ENCODE results near the gene SELENOK. TPM values are rescaled to one million over a fixed set of nuclear protein-coding genes. Genes with fewer than 3 reads are reported as not detected.

SELENOK gene
- total RNA-seq, 2 donors from 2014 or later, result 47.0 to 47.1 TPM

DNA sequence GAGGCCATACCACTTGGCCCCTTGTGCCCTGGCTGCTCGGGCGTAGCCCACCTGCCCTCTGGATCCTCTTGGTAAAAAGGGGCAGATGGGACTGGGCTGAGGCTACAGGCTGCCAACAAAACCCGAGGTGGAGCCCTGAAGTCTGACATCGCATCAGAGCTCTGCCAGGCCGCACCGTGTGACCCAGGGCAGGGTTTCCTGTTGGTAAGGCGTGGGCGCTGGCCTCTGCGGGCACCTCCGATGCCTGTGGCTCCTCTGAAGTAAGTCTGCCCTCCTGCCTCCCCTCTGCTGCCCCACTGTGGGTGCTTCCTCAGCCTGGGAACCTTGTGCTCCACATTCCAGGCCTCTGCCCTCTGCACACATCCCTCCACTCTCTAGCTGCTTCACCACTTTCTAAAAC, 54.3 kb downstream of the SELENOK start:
- Histone ChIP-seq H3K4me1 (ENCODE audit: control insufficient read depth, insufficient read depth, low read length) (no peaks in the 10 kb centered on the region), H3K9me3 (ENCODE audit: control insufficient read depth, low read length) (no peaks in the 10 kb centered on the region), H3K9ac (ENCODE audit: extremely low read depth, low read length, poor library complexity, severe bottlenecking) (no peak overlapping the region), H3K27me3 (ENCODE audit: control insufficient read depth, insufficient read depth, low read length, poor library complexity, severe bottlenecking) (no peaks in the 10 kb centered on the region), H3K36me3 (ENCODE audit: control insufficient read depth, insufficient read depth, low read length) (peaks cover 6% of the 10 kb centered on the region), H3K27ac (ENCODE audit: low read depth, low read length) (no peak overlapping the region), H3K4me3 (ENCODE audit: low read length) (no peak overlapping the region)
- H3K27ac Mint-ChIP-seq, result no peak overlapping the region
- peaks cover 8% of the 10 kb centered on the region for H3K4me1 Mint-ChIP-seq
- H3K9me3 Mint-ChIP-seq, result no peaks in the 10 kb centered on the region
- H3K27me3 Mint-ChIP-seq (ENCODE audit: insufficient read depth), result no peaks in the 10 kb centered on the region
- peaks cover 25% of the 10 kb centered on the region for H3K36me3 Mint-ChIP-seq (ENCODE audit: low read depth)
- H3K4me3 Mint-ChIP-seq, result no peak overlapping the region
- TF ChIP-seq, protein P1, sequence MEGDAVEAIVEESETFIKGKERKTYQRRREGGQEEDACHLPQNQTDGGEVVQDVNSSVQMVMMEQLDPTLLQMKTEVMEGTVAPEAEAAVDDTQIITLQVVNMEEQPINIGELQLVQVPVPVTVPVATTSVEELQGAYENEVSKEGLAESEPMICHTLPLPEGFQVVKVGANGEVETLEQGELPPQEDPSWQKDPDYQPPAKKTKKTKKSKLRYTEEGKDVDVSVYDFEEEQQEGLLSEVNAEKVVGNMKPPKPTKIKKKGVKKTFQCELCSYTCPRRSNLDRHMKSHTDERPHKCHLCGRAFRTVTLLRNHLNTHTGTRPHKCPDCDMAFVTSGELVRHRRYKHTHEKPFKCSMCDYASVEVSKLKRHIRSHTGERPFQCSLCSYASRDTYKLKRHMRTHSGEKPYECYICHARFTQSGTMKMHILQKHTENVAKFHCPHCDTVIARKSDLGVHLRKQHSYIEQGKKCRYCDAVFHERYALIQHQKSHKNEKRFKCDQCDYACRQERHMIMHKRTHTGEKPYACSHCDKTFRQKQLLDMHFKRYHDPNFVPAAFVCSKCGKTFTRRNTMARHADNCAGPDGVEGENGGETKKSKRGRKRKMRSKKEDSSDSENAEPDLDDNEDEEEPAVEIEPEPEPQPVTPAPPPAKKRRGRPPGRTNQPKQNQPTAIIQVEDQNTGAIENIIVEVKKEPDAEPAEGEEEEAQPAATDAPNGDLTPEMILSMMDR (conservative IDR thresholded peaks at IDR 0.05), result no peak
- 94 to 96% methylated on average over 7 to 10 of the region's 10 CpGs for WGBS, 2 experiments (ENCODE audit: insufficient coverage in 1 of 2, insufficient read length in 1 of 2)
- no peak for DNase-seq

DNA sequence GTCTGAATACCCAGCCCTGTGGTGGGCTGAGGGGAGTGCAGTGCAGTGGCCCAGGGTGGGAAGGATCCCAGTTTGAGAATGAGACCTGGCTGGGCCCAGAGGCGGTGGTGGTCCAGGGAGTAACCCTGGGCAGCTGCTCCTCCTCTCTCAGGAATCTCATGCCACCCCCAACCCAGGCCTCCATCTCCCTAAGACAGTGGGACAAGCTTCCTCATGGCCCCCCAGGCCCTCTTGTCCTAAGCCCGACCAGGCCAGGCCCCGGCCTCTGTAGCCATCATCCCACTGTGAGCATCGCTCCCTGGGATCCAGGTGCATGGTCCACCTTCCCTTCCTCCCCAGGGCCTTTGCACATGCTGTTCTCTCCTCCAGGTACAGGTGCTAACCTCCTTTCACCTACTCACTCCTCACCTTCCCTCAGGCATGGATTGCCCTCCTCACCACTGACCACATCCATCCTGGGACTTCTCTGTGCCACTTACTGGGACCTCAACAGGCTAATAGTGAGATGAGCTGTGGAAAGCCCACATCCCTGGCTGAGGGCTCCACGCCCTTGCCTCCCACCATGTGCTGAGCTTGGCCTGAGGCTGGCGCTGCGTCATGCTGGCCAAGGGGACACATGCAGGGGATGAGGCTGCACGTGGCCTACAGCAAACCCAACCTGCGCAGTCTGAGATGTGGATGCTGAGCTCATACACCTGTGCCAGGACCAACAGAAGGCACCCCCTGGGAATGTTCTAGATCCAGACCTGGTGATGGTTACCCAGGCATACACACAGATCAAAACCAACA, 55.4 kb downstream of the SELENOK start:
- H3K9me3 Mint-ChIP-seq, result no peaks in the 10 kb centered on the region
- TF ChIP-seq, protein P1 (conservative IDR thresholded peaks at IDR 0.05), result no peak
- H3K4me3 Mint-ChIP-seq, result no peak overlapping the region
- H3K36me3 ChIP-seq (ENCODE audit: control insufficient read depth, insufficient read depth, low read length), result peaks cover 6% of the 10 kb centered on the region
- H3K27me3 Mint-ChIP-seq (ENCODE audit: insufficient read depth), result no peaks in the 10 kb centered on the region
- peak; percentile 26 for DNase-seq
- peaks cover 27% of the 10 kb centered on the region for H3K36me3 Mint-ChIP-seq (ENCODE audit: low read depth)
- H3K9ac ChIP-seq (ENCODE audit: extremely low read depth, low read length, poor library complexity, severe bottlenecking), result no peak overlapping the region
- no peaks in the 10 kb centered on the region for H3K4me1 ChIP-seq (ENCODE audit: control insufficient read depth, insufficient read depth, low read length)
- H3K9me3 ChIP-seq (ENCODE audit: control insufficient read depth, low read length), result no peaks in the 10 kb centered on the region
- peaks cover 1% of the 10 kb centered on the region for H3K4me1 Mint-ChIP-seq
- no peak overlapping the region for H3K4me3 ChIP-seq (ENCODE audit: low read length)
- H3K27me3 ChIP-seq (ENCODE audit: control insufficient read depth, insufficient read depth, low read length, poor library complexity, severe bottlenecking), result no peaks in the 10 kb centered on the region
- H3K27ac Mint-ChIP-seq, result no peak overlapping the region
- WGBS, 2 experiments (ENCODE audit: insufficient coverage in 1 of 2, insufficient read length in 1 of 2), result 94% methylated on average over 9 of the region's 9 CpGs; no CpG with 5 or more reads in 1 of the 2 experiments
- H3K27ac ChIP-seq (ENCODE audit: low read depth, low read length), result no peak overlapping the region

DNA sequence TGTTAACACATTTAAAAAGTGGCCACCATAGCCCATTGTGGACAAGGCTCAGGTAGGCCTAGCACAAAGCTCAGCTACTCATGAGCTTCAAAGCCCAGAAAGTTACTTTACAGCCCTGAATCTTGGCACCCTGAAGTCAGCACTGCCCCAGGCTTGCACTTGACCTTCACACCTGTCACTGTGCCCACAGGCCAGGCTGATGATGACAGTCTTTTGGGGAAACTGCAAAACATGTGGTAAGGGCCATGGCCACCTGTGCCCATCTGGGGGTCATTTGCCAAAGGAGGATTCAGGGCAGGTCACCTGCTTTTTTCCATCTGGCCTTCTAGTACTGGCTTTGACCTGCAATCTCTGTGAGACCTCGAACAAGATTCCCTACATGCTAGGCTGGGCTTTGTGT, 56.4 kb downstream of the SELENOK start:
- WGBS, 2 experiments (ENCODE audit: insufficient coverage in 1 of 2, insufficient read length in 1 of 2), result 93 to 100% methylated on average over 1 of the region's 1 CpG
- no peak overlapping the region for H3K4me3 Mint-ChIP-seq
- no peak overlapping the region for H3K27ac Mint-ChIP-seq
- no peaks in the 10 kb centered on the region for H3K27me3 Mint-ChIP-seq (ENCODE audit: insufficient read depth)
- no peaks in the 10 kb centered on the region for H3K4me1 Mint-ChIP-seq
- H3K4me3 ChIP-seq (ENCODE audit: low read length), result no peak overlapping the region
- no peaks in the 10 kb centered on the region for H3K4me1 ChIP-seq (ENCODE audit: control insufficient read depth, insufficient read depth, low read length)
- H3K27ac ChIP-seq (ENCODE audit: low read depth, low read length), result no peak overlapping the region
- H3K27me3 ChIP-seq (ENCODE audit: control insufficient read depth, insufficient read depth, low read length, poor library complexity, severe bottlenecking), result no peaks in the 10 kb centered on the region
- peaks cover 6% of the 10 kb centered on the region for H3K36me3 ChIP-seq (ENCODE audit: control insufficient read depth, insufficient read depth, low read length)
- H3K36me3 Mint-ChIP-seq (ENCODE audit: low read depth), result peaks cover 24% of the 10 kb centered on the region
- no peak for DNase-seq
- H3K9me3 ChIP-seq (ENCODE audit: control insufficient read depth, low read length), result no peaks in the 10 kb centered on the region
- no peak overlapping the region for H3K9ac ChIP-seq (ENCODE audit: extremely low read depth, low read length, poor library complexity, severe bottlenecking)
- TF ChIP-seq, protein P1 (conservative IDR thresholded peaks at IDR 0.05), result no peak
- no peaks in the 10 kb centered on the region for H3K9me3 Mint-ChIP-seq
